ENCODE data around the gene KSR2. TPM values are rescaled to one million over a fixed set of nuclear protein-coding genes. Genes with fewer than 3 reads are reported as not detected.

KSR2 gene
- total RNA-seq, 1 donor from 2014 or later = 2.4 TPM

DNA sequence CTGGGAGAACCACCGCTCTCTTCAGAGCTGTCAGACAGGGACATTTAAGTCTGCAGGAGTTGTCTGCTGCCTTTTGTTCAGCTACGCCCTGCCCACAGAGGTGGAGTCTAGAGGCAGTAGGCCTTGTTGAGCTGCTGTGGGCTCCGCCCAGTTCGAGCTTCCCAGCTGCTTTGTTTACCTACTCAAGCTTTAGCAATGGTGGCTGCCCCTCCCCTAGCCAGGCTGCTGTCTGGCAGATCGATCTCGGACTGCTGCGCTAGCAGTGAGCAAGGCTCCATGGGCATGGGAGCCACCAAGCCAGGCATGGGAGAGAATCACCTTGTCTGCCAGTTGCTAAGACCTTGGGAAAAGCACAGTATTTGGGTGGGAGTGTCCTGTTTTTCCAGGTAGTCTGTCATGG is 340.1 kb downstream of the KSR2 start:
- peak; percentile 76 for DNase-seq (ENCODE audit: low spot score)

DNA sequence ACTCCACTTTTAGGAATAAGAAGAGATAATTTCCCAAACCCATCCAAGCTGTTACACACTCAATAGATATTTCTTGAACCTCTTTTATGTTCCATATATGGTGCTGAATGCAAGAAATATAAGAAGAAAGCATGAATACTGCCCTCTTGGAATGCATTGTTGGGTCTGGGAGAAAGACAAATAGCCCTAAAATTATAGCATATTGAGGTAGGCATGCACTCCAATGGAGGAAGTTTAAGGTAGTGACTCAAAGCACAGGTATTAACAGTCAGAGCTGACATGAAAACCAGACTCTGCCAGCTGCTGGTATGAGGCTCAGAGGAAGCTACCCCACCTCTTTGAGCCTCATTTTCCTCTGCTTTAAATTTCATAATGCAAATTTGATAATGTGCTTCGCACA is 346.0 kb downstream of the KSR2 start:
- no peak for DNase-seq (ENCODE audit: low spot score)

DNA sequence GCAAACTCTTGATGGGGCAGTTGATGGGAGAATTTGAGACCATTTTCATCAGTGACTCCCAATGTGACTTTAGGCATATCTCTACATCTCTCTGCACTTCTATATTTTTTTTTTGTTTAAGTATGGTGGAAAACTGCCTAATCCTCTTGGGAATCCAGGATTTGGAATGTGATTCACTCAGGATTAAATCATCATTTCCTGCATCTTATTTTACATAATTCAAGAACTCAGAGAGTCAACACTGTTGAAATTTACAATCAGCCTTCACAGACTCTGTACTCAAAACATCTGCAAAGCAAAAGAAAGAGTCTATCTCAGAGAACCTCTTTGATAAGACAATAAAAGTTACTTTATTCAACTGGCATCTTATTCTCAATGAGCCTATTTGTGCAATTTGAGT is 346.7 kb downstream of the KSR2 start:
- no peak for DNase-seq (ENCODE audit: low spot score)

DNA sequence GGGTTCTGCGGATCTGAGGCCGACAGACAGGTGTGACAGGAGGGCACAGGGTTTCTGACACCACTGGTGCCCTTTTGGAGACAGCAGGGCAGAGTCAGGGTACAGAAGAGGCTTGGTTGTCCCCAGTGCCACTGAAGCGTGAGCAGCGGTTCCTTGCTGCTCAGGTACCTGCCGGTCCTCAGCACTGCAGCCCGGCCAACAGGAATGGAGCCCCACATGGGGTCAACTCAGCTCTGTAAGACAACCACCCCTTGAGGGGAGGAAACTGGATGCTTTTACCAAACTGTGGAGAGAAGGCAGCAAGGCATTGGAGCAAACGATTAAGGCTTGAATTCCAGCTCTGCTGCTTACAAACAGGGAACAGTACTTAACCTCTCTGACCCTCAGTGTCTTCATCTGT is 361.0 kb downstream of the KSR2 start:
- no peak for DNase-seq (ENCODE audit: low spot score)

DNA sequence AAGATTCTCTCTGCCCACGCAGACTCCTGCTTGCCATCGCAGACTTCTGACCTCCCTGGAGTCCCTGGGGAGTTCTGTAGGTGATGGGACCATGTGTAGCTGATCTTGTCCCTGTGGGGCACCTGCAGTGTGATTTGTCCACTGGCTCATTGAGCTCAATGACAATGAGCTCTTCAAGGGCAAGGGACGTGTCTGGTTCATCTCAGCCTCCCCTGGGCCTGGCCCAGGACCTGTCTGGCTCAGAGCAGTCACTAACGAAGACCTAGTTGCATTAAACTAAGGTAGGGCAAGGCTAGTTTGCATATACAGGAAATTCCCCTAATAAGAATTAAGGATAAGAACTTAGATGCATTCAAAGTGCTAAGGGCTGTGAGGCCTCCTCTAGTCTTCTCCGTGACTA is 361.8 kb downstream of the KSR2 start:
- DNase-seq (ENCODE audit: low spot score) = no peak

DNA sequence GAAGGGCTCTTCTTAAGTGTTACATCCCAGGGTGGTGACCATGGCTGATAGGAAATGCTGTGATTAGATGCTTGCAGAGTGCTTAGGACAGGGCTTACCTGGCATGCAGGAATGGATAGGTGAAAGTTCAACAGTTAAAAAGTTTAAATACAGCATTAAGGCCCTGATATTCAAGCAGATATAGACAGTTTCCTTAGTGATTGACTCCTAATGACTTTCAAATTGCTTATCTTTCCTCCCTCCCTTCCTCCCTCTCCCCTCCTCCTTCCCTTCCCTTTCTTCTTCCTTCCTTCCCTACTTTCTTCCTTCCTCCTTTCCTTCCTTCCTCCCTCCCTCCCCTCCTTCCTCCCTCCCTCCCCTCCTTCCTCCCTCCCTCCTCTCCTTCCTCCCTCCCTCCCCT is 362.8 kb downstream of the KSR2 start:
- no peak for DNase-seq (ENCODE audit: low spot score)

DNA sequence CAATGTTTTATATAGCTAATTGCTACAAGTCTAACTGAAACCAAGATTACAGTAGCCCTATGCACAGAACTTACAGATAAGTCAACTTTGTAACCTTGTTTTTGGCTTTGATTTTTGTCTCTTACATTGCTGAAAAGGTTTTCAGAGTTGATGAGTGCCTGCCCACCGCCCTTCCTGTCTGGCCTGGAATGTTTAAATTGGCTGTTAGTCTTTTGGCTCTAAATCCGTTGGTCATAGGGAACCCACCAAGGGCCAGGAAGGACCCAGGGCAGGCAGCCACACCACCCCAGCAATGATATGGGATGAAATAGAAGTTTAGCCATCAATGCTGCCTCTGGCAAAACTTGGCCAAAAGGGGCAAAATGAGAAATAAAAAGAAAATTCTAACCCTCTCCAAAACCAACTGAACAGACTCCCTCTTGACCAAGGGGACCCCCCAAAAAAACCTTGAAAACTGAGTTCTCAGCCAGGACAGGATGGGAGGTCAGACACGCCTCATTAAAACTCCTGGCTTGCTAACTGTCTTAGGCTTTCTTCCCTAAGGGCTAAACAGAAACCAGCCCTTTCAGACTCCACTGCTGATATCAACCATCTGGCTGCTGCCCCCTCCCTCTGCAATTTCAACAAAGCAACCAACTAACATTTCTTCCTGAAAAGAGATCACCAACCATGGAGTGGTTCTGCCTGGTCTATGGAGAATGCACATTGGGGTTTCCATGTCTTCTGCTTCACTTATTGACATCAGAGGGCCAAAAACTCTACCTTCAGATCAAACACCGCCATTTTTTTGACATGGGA is 365.3 kb downstream of the KSR2 start:
- no peak for DNase-seq (ENCODE audit: low spot score)

DNA sequence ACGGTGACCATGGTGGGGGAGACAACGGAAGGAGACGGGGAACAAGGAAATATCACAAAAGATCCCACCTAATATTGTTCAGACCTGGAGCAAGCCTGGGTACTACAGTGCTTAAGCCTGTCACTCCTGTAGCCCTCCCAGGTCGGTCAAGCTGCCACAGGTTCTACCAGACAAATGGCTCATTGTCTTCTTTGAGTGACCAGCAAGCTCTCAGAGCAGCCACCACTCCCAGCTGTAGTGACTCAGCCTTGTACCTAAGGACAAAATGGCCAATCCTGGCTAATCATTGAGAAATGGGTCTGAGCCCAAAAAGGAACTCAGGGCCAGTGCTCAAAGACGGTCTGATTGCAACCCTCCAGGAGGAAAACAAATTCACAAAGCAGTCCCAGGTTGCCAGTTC is 368.9 kb downstream of the KSR2 start:
- peak; percentile 36 for DNase-seq (ENCODE audit: low spot score)

DNA sequence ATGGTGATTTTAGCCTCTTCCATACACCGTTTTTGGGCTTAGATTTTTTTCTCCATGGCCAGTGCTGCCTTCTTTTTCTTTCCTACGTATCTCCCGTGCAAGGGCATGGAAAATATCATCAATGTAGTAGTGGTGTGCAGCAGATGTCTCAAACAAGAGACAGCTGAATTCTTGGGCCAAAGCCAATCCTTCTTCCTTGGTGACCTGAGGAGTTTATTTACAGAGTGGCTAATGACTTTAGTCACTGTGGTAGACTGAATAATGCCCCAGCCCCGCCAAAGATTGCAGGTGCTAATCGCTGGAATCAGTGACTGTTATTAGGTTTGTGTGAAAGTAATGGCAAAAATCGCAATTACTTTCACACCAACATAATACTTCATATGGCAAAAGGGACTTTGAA is 371.8 kb downstream of the KSR2 start:
- no peak for DNase-seq (ENCODE audit: low spot score)

DNA sequence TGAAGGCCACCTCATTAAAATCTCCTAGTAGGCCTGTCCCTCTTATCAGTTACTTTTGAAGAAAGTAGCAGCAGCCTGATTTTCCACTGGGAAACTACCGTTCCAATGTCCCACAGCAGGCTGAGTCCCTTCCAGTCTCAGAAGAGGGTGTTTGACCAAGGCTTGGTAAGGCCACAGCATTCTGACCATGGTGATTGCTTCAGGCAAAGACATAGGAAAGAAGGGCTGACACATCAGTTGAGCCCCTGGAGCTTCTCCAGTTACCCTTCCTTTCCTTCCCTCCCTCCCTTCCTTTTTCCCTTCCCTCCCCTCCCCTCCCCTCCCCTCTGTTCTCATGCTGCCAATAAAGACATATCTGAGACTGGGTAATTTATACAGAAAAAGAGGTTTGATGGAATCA is 373.0 kb downstream of the KSR2 start:
- no peak for DNase-seq (ENCODE audit: low spot score)

DNA sequence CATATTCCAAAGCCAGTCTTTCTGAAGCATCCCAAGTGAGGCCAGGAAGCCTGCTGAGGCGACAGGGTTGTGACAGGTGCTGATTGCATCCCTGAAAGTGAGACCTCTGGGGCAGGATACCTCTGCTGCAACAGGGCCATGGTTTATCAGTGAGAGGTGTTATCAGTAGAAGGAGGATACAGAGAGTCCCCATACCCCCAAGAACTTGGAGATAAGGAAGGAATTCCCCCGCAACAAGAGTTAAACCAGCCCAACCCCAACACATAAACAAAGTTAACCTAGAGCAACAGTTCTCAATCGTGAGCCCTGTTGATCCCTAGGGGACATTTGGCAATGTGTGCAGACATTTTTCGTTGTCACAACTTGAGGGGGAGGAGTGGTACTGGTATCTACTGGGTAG is 374.3 kb downstream of the KSR2 start:
- no peak for DNase-seq (ENCODE audit: low spot score)

DNA sequence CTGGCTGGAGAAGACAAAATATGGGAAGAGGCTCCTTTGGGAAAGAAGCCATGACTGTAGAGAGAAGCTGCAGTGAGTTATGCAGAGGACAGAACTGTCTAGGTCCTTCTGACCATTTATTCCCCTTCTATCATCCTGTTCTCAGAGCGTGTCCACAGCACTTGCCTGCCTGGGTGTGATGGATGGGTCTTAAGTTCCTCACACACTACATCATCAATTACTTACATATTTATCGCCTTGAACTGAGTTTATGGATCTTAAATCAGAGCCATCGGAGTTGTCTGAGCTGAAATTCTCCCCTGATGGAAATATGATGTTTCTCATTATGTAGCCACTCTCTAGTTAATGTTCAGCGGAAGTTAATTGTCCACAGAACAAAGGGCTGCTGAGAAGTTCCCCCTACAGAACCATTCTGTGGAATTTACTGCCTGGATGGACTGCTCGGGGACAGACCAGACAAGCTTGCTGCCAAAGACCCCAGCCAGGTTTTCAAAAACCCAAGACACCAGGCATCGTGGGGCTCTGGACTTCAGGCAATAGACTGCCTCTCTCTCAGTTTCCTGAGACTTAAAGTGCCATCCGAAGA is 374.9 kb downstream of the KSR2 start:
- DNase-seq (ENCODE audit: low spot score) = no peak

DNA sequence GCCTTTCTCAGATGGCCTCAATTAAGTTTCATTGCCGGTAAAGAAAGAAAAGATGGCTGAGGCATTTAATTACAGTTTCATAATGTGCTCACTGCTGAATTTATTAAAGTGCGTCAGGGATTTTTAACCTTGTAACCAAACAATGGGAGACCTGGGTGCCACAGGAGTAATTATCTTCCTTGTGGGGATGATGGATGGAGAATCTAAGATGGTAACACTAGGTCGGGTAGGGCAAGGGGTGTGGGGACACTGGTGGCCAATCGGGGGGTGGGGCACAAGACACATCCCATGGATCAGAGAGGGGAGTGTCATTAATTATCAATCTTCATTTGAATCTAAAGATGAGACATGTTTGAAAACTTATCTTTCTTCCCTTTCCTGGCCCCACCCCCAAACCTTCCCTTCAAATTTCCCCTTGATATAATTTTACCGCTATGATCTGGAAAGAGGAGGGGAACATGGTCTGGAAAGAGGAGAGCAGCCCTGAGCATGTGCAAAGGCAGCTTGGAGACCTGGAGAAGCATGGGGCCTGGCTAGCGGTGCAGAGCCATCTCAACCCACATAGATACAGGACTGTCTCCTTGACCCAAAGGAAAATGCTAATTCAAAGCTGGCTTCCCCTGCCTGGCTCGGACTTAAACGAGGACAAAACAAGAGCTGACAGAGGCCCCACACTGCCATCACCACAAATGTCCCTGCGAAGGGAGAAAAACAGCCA is 376.0 kb downstream of the KSR2 start:
- no peak for DNase-seq (ENCODE audit: low spot score)

DNA sequence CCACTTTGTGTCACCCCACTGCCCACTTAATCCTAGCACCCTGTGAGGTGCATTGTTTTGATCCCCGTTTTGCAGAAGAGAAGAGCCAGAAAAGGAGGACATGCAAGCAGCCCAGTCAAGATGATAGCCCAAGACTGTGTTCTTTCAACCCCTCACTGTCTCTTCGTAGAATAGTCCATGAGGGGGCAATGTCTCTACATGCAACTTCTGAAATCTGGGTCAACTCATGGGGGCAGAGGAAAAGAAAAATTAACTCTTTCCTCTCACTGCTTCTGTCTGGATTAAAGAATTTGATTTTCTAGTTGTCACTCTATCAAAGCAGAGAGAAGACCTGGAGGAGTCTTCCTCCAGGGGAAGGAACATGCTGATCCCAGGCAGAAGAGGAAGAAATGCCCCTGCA is 377.8 kb downstream of the KSR2 start:
- DNase-seq (ENCODE audit: low spot score) = no peak

DNA sequence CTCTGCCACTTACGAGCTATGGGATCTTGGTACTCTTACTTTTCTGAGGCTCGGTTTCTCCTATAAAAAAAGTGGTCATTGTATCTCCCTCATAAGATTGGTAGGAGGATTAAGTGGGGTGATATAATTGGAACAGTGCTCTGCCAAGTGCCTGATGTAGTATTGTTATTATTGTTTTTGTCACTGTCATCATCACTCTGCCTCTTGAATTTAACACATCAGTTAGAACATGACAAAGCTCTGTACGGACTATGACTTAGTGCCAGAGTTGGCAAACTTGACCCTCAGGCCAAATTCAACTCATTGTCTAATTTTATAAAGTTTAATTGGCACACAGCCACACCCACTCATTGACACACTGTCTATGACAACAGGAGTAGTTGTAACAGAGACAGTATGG is 378.4 kb downstream of the KSR2 start:
- no peak for DNase-seq (ENCODE audit: low spot score)

DNA sequence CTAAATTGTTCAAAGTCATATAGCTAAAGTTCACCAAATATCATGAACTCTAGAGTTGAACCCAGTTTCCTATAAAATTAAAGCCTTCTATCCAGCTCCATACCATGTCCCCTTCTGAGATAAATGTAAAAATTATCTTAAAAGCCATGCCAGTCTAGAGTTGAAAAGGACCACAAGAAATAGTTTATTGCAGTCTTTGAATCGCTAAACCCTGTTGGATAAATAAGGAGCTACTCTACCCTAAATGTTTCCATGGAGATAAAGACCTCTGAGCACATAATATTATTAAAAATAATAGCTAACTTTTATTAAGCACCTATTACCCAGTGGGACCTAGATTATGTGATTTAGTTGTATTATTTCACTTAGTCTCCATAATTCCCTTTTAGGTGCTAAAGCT is 379.8 kb downstream of the KSR2 start:
- no peak for DNase-seq (ENCODE audit: low spot score)

DNA sequence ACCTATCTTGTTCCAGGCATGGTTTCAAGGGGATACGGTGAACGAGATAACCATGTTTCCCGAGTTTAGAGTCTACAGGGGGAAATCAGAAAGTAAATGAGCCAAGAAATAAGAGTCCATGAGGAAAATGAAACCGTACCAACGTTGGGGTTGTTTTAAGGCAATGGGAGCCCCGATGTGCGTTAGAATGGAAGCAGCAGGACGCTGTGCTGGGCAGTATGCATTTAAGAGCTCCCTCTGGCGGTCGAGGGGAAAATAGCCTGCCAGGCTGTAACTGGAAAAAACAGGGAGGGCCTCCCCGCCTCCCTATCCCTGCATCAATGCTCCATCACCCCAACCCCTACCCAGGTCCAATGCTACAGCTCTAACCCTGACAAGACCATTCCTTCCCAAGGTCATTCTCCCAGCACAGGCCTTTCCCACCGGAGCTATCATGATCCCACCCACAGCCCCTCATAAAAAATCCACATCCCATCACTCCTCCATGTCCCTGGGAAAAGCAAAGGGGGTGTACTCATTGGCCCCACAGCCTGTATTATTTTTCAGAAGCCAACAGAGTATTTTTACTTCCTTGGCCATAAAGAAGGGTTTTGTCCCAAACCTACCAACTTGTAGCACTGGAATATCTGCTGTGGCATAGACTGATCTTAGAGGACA is 381.0 kb downstream of the KSR2 start:
- peak; percentile 38 for DNase-seq (ENCODE audit: low spot score)

DNA sequence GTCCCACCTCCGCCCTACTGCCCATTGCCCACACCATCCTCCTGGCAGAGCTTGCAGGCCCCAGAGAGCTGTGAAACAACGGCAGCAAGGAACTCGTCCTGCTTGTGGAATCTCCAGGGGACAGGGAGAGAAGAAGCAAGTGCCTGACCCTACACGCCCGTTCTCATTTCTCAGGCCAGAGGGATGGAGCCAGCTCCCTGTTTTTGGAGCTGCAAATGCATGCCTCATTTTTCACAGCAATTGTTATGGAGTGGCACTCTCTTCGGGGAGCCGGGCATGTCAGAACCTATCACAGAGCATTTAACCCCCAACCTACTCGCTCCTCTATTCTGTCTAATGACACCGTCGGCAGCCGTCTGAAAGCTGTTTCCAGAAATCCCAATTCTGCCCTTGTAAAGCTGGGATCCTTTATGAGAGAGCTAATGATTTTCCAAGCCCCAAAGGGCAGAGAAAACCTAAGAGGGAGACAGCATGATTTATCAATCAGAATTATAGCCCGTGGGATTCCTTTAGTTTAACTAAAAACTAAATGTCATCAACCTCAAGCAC is 385.0 kb downstream of the KSR2 start:
- DNase-seq (ENCODE audit: low spot score) = no peak

DNA sequence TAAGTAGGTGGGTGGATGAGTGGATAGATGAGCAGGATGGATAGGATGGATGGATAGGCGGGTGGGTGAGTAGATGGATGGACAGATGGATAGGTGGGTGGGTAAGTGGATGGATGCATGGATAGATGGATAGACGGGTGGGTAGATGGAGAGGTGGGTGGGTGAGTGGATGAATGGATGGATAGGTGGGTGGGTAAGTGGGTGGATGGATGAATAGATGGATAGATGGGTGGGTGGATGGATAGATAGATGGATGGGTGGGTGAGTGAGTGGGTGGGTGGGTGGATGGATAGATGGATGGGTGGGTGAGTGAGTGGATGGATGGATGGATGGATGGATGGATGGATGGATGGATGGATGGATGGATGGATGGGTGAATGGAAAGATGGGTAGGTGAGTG is 385.7 kb downstream of the KSR2 start:
- DNase-seq (ENCODE audit: low spot score) = no peak

DNA sequence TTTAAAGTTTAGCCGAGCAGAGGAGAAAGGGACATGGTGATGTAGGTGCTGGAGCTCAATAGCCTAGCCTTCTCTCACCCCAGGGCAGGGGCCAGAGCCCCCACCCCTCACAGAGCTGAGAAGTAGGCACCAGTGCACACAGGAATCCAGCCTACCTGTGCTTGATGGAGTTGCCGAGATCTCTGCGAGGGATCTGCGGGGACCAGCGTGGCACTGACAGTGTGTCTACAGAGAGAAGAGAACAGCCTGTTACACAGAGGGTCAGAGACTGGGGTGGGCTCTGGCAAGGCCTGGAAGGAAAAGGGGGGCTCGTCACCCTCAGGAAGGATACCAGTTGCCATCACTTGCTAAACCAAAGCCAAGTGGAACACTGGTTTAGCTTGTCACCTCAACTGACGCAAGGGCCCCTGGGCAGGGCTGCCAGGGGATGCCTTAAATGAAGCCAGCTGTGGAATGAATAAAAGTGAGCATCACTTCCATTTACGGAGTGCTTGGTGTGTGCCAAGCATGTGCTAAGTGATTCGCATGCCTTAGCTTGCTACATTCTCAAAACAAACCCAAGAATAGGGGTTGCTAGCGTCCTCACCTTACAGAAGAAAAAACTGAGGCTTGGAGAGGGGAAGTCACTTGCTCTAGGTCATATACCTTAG is 386.5 kb downstream of the KSR2 start:
- no peak for DNase-seq (ENCODE audit: low spot score)

DNA sequence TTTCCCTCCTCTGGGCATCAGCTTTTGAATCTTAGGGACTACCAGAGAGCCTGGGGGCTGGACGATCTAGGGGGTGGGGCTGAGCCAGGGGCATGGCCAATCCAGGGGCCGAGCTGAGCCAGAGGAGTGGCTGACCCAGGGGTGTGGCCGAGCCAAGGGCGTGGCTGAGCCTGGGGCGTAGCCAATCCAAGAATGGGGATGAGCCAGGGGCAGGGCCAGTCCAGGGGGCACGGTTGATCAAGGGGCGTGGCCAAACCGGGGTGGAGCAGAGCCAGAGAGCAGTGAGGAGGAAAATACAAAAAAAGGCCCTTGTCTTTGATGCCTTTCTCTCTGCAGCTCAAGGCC is 388.1 kb downstream of the KSR2 start:
- no peak for DNase-seq (ENCODE audit: low spot score)

All from mucosa of gallbladder (tissue), 1 donor.